NCI-H774 (cell line): ENCODE data around the gene FLNA.
"Not testable (repeated sequence)": the region's sequence is repeated elsewhere in the genome, so short reads cannot be mapped to it uniquely, and the experiment has no call there.

Source experiments
- DNase-seq: peaks from one replicate; lab custom pipeline; 2025; lab: John Stamatoyannopoulos, UW

Gene FLNA

DNA sequence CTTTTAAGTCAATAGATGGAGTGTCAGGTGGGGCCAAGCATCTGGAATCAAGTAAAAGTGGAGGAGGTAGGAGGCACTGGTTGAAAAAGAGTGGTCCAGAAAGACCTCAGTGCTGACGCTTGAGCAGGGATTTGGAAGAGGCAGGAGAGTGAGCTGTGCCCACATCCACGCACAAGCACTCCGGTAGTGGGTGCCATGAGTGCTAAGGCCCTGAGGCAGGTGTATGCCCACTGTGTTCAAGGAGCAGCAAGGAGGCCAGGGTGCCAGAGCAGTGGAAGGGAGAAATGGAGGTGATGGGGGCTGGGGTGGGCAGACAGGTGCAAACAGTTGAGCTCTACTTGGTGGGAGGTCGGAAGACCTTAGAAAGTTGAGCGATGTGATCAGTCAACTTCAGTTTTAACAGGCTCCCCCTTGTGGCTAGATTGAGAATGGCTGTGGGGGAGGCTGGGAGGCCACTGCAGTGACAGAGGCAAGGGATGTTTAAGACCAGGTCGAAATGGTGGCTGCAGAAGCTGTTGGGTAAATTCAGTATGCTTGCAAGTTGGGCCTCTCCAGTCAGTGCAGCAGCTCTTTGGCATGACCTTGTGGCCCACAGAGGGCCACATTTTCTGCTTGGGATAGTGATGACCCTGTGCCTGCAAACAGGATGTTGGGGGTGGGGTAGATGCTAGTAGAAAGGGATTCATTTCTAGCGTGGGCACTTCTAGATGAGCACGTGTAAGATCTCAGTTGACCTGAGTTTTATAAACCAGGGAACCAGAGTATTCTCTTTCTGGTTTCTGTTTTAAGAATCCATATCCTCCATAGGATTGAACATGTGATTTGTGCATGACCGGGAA is 66.1 kb downstream of the FLNA start:
- DNase-seq: no peak

DNA sequence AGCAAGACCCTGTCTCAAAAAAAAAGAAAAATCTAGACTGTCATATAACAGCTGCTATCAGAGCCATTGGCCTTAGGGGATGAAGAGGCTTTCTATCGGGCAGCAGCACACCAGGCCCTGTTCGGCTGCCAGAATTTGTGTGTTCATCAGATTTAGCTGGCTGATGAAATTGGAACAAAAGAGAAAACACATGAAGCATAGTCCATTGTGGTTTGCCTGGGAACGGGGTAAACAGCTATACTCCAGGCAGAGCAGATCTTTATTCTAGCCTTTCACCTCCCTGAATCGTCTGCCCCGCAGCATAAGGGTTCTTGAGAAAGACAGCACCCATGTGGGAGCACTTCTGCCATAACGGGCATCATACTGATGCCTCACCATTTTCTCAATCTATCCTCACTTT is 67.2 kb downstream of the FLNA start:
- no peak for DNase-seq

DNA sequence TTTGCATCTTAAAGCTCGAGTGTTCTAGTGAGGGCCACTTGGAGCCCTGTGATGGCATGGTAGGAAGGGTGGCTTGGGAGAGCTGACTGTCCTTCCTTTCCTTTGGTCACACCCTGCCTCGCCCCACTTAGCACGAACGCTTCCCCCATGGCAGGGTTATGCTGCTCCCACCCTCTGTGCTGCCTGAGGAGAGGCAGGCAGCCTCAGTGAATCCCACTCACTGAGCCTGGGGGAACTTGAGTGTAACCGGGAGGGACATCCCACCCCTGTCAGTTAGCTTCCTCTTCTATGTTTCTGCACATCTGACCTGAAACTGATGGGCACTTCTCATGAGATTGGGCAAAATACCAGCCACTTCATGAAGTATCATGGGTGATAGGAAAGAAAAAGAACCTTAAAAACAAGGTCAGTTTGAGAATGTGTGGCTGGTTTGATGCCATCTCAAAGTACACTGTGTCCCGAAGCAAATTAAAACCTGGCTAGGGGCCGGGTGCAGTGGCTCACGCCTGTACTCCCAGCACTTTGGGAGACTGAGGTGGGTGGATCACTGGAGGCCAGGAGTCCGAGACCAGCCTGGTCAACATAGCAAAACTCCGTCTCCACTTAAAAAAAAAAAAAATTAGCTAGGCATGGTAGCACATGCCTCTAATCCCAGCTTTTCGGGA is 68.8 kb downstream of the FLNA start:
- DNase-seq: no peak

DNA sequence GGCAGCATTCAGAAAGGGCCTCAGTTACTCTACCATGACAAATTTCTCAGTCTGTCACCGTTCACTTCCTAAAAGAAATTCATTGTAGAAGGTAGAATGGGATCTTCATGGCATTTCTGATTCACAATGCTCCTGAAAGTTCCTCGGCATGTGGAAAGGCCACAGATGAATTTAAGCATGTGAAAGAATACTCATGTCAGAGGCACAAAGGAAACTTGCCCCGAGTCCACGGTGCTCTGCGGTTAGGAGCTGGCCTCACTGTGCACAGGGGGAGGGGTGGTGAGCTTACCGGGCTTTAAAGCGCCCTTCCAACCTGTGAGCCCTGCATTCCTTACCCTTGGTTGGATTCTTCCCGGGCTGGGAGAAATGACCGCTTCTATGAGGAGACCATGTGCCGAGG is 69.6 kb downstream of the FLNA start:
- no peak for DNase-seq

DNA sequence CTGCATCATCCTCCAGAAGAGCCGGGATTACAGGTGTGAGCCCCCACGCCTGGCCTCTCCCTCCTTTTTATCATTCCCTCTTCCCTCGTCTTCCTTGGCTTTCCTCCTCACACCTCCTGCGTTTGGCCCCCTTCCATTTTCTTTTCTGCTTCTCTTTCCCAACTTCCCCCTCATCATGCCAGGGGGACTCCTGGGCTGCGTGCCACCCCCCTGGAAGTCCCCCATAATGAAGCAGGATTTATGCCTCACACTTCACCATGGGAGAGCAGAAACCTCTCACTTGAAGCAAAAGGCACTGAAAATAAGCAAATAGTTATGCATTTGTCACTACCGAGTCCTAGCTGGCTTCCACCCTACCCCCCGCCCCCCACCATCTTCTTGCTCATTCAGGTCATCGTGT is 71.0 kb downstream of the FLNA start:
- no peak for DNase-seq

DNA sequence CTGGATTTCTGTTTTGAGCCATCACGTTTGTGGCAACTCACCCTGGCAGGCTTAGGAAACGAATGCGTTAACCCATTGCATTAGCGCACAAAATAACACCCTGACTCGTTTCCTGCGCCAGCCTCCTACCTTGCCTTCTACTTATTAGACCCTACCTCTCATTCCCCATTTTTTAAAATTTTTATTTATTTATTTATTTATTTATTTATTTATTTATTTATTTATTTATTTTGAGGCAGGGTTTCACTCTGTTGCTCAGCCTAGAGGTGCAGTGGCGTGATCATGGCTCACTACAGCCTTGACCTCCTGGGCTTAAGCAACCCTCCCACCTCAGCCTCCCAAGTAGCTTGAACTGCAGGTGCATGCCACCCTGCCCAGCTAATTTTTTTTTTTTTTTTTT is 71.4 kb downstream of the FLNA start:
- not testable (repeated sequence) for DNase-seq

DNA sequence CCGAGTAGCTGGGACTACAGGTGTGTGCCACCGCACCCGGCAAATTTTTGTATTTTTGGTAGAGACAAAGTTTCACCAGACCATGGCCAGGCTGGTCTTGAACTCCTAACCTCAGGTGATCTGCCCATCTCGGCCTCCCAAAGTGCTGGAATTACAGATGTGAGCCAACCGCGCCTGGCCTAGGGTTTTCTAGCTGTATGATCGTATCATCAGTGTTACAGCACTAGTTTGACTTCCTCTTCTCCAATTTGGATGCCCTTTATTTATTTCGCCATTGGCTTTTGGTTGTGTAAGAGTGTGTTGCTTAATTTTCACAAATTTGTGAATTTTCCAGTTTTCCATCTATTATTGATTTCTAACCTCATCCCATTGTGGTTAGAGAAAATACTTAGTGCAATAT is 73.6 kb downstream of the FLNA start:
- no peak for DNase-seq
